Fibroblast of skin of left biceps (primary cell): ENCODE data around the gene PLBD2.

Experiments
- DNase-seq, 2 experiments: peaks; one replicate each; pipeline ENCODE4 v3.0.0-alpha.2; 2013; ENCODE audit warnings: low read depth in 2 of 2

The PLBD2 gene

GRCh38 chr12:113370923-113371682 is 12.7 kb downstream of the PLBD2 start:
- DNase-seq, result no peak

GRCh38 chr12:113371808-113372207 is 13.4 kb downstream of the PLBD2 start:
- DNase-seq, result no peak

DNA sequence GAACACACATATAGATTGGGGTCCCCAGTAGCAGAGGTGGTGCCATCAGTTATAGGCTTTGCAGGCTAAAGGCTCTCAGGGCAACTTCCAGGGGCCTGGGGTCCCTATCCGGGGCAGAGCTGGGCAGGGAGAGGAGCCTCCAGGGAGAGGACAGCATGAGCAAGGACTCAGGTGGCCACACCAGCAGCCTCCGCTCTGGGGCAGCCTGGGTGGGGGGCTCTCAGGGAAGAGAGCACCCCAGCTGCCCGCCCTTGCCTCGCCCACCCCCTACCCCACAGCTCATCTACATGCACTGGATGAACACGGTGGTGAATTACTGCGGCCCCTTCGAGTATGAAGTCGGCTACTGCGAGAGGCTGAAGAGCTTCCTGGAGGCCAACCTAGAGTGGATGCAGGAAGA is 14.0 kb downstream of the PLBD2 start:
- no peak for DNase-seq

DNA sequence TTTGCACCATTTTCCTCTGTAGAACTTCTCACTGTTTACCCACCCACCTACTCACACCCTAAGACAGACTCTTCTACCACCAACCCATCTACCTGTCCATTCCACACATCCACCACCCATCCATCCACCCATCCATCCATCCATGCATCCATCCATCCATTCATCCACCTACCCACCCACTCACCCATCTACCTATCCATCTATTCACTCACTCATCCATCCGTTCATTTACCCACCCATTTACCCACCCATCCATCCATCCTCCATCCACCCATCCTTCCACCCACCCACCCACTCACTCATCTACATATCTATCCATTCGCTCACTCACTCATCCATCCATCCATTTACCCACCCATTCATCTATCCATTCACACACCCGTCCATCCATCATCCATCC is 15.1 kb downstream of the PLBD2 start:
- DNase-seq, result no peak

GRCh38 chr12:113373969-113374368 is 15.6 kb downstream of the PLBD2 start:
- DNase-seq, result no peak

DNA sequence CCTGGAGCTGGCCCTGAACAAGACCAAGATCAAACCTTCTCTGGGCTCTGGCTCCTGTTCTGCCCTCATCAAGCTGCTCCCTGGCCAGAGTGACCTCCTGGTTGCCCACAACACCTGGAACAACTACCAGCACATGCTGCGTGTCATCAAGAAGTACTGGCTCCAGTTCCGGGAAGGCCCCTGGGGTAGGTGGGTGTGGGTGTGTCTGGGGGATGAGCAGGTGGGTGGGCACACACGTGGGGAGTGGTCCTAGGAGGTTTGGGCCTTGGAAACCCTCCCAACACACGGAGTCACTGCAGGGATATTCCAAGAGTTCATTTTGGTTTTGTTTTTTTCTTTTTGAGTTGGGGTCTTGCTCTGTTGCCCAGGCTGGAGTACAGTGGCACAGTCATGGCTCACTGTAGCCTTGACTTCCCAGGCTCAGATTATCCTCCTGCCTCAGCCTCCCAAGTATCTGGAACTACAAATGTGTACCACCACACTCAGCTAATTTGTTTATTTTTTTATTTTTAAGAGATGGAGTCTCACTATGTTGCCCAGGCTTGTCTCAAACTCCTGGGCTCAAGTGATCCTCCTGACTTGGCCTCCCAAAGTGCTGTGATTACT is 16.5 kb downstream of the PLBD2 start:
- no peak for DNase-seq

DNA sequence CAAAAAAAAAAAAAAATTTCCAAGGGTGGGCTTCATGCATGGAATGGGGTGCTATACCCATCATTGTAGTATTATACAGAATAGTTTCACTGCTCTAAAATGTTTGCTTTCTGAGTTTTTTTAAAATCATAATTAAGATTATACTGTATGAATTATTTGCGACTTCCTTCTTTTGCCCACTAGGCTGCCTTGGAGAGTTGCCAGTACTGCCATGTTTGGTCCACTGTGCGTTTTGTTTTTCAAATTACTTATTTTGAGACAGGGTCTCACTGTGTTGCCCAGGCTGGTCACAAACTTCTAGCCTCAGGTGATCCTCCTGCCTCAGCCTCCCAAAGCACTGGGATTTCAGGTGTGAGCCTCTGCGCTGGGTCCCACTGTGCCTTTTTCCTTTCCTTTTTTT is 19.9 kb downstream of the PLBD2 start:
- DNase-seq, result no peak

DNA sequence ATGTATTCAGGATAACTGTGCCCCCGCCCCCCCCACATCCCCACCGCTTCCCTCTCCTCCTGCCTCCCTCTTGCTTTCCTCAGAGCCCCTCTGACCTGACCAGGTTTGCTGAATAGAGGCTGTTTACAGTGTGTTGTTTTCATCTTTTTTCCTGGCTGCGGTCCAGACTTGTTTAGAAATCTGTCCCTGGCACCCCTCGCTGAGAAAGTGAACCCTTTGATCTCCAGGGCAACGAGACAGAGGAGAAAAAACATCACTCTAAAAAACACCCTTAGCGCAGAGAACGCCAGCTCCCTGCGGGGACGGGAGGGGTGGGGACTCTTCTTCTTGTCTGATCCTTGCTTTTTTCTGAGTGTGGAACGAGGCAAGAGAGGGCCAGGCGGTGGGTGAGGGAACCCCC is 22.8 kb downstream of the PLBD2 start:
- no peak for DNase-seq

DNA sequence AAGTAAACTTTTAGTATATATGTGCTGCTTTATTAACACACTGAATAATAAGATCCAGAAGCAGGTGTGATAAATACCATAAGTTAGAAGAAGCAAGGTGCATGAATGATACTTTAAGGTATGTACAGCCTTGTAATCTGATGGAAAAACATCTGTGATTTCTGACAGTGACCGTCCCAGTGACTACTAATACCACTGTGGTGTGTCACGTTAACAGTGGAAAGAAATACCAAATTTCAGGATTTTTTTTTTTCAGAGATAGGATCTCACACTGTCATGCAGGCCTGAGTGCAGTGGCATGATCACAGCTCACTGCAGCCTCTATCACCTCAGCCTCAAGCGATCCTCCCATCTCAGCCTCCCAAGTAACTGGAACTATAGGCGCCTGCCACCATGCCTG is 23.8 kb downstream of the PLBD2 start:
- DNase-seq, result no peak

DNA sequence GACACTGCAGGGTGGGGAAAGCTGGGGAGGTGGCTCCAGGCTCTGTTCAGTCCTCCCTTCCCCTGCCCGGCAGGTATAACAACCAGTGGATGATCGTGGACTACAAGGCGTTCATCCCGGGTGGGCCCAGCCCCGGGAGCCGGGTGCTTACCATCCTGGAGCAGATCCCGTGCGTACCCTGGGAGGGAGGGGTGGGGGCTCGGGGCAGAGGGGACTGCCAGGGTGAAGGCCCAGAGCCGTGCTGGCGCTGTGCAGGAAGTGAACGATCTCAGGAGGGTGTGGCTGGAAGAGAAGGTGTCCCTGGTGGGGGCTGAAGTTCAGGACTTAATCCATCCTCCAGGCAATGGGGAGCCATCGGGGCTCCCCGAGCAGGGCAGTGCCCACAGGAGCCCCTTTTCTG is 26.4 kb downstream of the PLBD2 start:
- no peak for DNase-seq

GRCh38 chr12:113385282-113385882 is 27.0 kb downstream of the PLBD2 start:
- no peak for DNase-seq

DNA sequence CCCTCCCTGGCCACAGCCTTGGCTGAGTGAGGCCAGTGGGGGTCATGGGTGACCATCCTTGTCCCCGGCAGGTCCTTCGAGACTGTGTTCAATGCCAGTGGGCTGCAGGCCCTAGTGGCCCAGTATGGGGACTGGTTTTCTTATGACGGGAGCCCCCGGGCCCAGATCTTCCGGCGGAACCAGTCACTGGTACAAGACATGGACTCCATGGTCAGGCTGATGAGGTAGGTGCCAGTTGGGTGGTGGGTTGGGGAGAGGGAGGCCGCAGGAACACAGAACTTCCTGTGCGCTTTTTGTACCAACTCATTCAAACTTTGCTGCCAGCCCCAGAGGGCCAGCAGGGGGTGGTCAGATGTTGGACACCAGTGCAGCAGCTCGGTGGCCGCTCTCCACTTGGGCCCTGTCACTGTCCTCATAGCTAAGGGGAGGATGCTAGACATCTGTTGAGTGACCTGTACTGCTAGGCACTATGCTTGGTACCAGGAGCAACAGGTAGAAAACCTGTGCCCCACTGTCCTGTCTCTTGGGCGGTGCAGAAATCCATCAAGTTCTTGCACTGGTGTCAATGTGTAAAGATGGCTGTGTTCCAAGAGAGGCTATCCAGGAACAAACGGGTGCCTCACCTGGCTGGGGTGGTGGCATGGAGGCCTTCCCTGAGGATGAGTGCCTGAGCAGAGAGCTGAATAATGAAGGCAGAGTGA is 28.6 kb downstream of the PLBD2 start:
- DNase-seq, result no peak

- DNase-seq, result no peak
These were observed 29.2 kb downstream of the PLBD2 start for GRCh38 chr12:113387631-113388030.

DNA sequence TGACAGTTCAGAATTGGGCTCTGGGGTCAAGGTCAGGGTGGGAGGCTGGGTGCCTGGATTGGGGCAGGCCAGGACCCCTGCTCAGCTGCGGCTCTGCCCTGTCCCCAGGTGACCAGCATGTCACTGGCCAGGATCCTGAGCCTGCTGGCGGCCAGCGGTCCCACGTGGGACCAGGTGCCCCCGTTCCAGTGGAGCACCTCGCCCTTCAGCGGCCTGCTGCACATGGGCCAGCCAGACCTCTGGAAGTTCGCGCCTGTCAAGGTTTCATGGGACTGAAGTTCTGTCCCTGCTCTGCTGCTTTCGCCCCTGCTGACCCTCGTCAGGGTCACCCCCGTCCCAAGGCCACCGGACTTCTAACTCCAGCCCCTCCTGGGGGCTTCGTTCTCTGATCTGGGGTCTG is 30.0 kb downstream of the PLBD2 start:
- no peak for DNase-seq

GRCh38 chr12:113390064-113391043 is 32.0 kb downstream of the PLBD2 start:
- no peak for DNase-seq

DNA sequence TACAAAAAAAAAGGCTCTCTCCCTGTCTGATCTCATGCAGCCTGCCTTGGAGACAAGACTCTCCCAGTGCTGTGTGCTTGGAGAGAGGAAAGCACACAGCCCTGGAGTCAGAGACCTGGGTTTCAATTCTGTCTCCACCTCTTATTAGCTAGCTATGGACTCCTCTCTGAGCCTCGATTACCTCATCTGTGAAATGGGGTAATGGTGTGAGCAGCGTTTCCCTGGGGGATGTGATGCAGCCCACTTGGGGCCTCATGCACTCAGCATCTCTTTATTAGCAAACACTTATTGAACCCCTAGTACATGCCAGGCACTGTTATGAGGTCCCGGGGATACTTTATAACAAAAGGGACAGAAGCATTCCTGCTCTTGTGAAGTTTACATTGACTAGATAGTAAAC is 32.8 kb downstream of the PLBD2 start:
- no peak for DNase-seq

DNA sequence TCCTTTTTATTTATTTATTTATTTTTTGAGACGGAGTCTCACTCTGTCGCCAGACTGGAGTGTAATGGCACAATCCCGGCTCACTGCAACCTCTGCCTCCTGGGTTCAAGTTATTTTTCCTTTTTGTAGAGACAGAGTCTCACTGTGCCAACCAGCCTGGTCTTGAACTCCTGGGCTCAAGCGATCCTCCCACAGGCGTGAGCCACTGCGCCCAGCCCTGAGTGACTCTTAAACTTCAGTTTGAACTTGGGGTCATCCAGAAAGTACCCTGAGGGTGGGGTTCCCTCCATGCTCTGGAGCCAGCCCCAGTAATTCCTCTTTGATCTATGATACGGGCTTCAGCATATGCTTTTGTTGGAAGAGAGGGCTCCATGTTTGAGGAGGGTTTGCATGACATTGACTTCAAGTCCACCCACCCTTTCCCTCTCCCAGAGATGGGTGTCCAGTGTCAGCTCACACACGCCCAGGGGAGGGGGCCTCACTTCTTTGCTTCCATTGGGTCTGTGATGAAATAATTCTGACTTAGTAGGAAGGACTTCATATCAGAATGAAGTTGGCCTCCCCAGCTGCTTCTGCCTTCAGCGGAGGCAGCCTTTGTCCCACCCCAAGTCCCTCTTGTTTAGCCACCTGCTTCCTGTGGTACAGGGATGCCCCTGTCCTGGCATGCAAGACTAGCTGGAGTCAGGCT is 33.4 kb downstream of the PLBD2 start:
- no peak for DNase-seq

DNA sequence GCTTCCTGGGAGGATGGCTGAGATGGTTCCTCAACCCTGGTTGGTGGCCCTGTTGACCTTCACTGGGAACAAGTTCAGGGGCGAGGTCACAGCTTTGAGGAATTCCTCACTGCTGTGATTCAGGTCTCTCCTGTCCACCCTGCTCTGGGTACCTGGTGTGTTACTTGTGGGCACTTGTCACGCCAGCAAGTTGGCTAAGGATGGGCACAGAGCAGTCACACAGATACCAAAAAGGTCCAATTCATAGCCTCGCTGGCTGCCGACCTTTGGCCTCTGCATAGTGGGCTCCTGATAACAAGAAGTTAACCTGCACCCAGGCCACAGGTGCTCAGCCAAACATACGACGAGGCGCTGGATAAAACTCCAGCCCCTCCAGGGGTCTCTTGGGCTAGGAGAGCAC is 34.1 kb downstream of the PLBD2 start:
- DNase-seq, result no peak

DNA sequence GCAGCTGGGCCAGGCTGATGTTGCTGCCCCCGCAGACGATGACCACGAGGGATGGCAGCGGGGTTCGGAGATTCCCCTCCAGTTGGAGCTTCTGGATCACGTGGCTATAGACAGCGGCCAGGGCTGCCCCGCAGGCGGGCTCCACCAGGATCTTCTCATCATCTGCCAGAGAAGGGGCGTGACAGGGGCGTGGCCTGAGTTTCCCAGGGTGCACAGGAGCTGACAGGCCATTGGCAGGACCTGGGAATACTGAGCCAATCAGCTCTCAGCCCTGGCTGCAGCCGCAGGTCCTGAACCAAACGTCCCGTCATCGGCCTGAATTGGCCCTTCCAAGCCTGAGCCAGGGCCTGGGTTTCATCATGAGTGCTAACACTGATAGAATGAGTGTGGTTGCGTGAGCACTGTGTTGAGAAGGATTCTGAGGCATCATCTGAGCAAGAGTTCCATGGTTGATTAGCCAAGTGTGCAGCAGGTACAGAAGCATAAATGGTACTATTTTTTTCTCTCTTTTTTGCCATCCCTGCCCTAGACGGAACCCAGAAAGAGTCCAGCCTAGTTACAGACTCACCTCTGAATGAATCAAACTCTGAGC is 34.7 kb downstream of the PLBD2 start:
- no peak for DNase-seq

- DNase-seq, result no peak
These were observed 35.4 kb downstream of the PLBD2 start for GRCh38 chr12:113393749-113394148.

DNA sequence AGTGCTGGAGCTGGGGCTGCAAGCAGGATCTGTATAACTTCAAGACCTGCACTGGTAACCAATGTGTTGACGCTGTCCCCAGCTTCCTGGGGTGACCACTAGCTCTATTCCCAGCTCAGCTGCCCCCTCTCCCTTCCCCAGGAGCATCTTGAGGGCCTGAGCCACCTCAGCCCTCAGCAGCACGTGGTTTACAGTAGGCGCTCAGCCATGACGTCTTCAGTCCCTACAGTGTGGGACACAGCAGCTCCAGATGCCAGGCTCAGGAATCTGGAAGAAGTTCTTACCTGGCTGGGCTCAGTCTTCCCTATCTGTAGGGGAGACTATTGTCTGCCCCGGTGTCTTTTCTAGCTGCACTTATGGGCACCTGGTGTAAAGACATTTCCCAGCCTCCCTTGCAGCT is 36.7 kb downstream of the PLBD2 start:
- no peak for DNase-seq
